Right atrium auricular region (tissue), 2 donors: ENCODE measurements around the gene IGSF9. TPM values are rescaled to one million over a fixed set of nuclear protein-coding genes. Genes with fewer than 3 reads are reported as not detected.
A peak's percentile ranks its signal among the peaks of the same experiment; 100 is the strongest.

ENCODE experiments used
- DNase-seq: peaks from one replicate; pipeline ENCODE4 v3.0.0-alpha.2; 2019; ENCODE audit warnings: low spot score
- H3K27ac ChIP-seq, 2 donors: fragments of 200-600 bp; sonication (generic); 1 replicate in 1 of 2; 2 replicates in 1 of 2; pipeline ENCODE4 v1.5.1; 2016 to 2019
- H3K27me3 ChIP-seq, 2 donors: fragments of 200-600 bp; sonication (generic); one replicate each; pipeline versions ENCODE4 v1.5.1 to v1.6.0; 2017 to 2019
- H3K36me3 ChIP-seq: fragments of 200-600 bp; sonication (generic); one replicate; pipeline ENCODE4 v1.5.1; 2016
- H3K4me1 ChIP-seq, 2 donors: fragments of 200-600 bp; sonication (generic); one replicate each; pipeline versions ENCODE4 v1.5.1 to v1.6.0; 2017 to 2019
- H3K4me3 ChIP-seq, 2 donors: fragments of 200-600 bp; sonication (generic); 1 replicate in 1 of 2; 2 replicates in 1 of 2; pipeline ENCODE4 v1.5.1; 2017 to 2019; ENCODE audit warnings: mild to moderate bottlenecking in 1 of 2, moderate library complexity in 1 of 2
- H3K9me3 ChIP-seq, 2 donors: fragments of 200-600 bp; sonication (generic); one replicate each; pipeline ENCODE4 v1.5.1; 2019
- CTCF ChIP-seq, 2 donors: fragments of 200-600 bp; sonication (generic); IDR thresholded peaks; one replicate each; pipeline ENCODE4 v1.5.1; 2019; ENCODE audit warnings: antibody characterized with exemption in 2 of 2
- total RNA-seq, 2 donors: library from RNA; depleted of rRNA; stranded (reverse); fragments of >200 nt; gene quantifications; one replicate each; pipeline ENCODE4 v1.1.0, GENCODE V29; 2016

IGSF9 gene
- total RNA-seq, 2 donors from 2014 or later: 2.0 to 5.4 TPM

GRCh38 chr1:159921700-159922504 lies 23.5 kb downstream of the IGSF9 start:
- TF ChIP-seq CTCF (IDR thresholded peaks at IDR 0.05): no peak
- peaks cover 0 to 84% of the 10 kb centered on the region in 2 donors for H3K4me1 ChIP-seq

GRCh38 chr1:159921251-159921650 lies 24.2 kb downstream of the IGSF9 start:
- Histone ChIP-seq H3K9me3 (no peaks in the 10 kb centered on the region), H3K27ac (peak overlapping the region; percentile 98 to 99), H3K27me3 (no peaks in the 10 kb centered on the region), H3K4me3 (peak overlapping the region; percentile 82 to 87), H3K36me3 (peaks cover 38% of the 10 kb centered on the region), H3K4me1 (peaks cover 0 to 87% of the 10 kb centered on the region in 2 donors)
- DNase-seq: no peak
- no peak for TF ChIP-seq CTCF (IDR thresholded peaks at IDR 0.05)

More at GRCh38 chr1:159921700-159922504, 23.5 kb downstream of the IGSF9 start:
- Histone ChIP-seq H3K9me3 (no peaks in the 10 kb centered on the region), H3K27ac (peak overlapping the region; percentile 98 to 99), H3K27me3 (no peaks in the 10 kb centered on the region), H3K36me3 (peaks cover 31% of the 10 kb centered on the region), H3K4me3 (peak overlapping the region; percentile 82 to 87)
- DNase-seq: no peak

GRCh38 chr1:159920651-159921050 lies 24.8 kb downstream of the IGSF9 start:
- peaks cover 0 to 87% of the 10 kb centered on the region in 2 donors for H3K4me1 ChIP-seq
- no peak for TF ChIP-seq CTCF (IDR thresholded peaks at IDR 0.05)
- peak overlapping the region; percentile 98 to 99 for H3K27ac ChIP-seq
- no peak overlapping the region for H3K4me3 ChIP-seq
- H3K27me3 ChIP-seq: no peaks in the 10 kb centered on the region
- DNase-seq: no peak
- no peaks in the 10 kb centered on the region for H3K9me3 ChIP-seq
- H3K36me3 ChIP-seq: peaks cover 39% of the 10 kb centered on the region

GRCh38 chr1:159920202-159920601 lies 25.2 kb downstream of the IGSF9 start:
- peaks cover 0 to 88% of the 10 kb centered on the region in 2 donors for H3K4me1 ChIP-seq
- no peak for DNase-seq
- peak overlapping the region in 1 of 2 donors; percentile 32 for H3K27ac ChIP-seq
- H3K4me3 ChIP-seq: no peak overlapping the region
- no peaks in the 10 kb centered on the region for H3K27me3 ChIP-seq
- H3K9me3 ChIP-seq: no peaks in the 10 kb centered on the region
- no peak for TF ChIP-seq CTCF (IDR thresholded peaks at IDR 0.05)
- H3K36me3 ChIP-seq: peaks cover 39% of the 10 kb centered on the region

- peaks cover 0 to 90% of the 10 kb centered on the region in 2 donors for H3K4me1 ChIP-seq
- H3K27me3 ChIP-seq: no peaks in the 10 kb centered on the region
- no peak for TF ChIP-seq CTCF (IDR thresholded peaks at IDR 0.05)
- H3K9me3 ChIP-seq: no peaks in the 10 kb centered on the region
- peak overlapping the region in 1 of 2 donors; percentile 32 for H3K27ac ChIP-seq
- no peak for DNase-seq
- no peak overlapping the region for H3K4me3 ChIP-seq
- H3K36me3 ChIP-seq: peaks cover 39% of the 10 kb centered on the region
Measured at GRCh38 chr1:159919236-159919865, 26.1 kb downstream of the IGSF9 start.
